GM19397 (cell line): ENCODE measurements around the gene PALLD.

ENCODE experiments used
- ATAC-seq: cut with Tn5 transposase; IDR thresholded peaks from one replicate; pipeline ENCODE4 v1.9.1; 2021; ENCODE audit warnings: mild to moderate bottlenecking, moderate library complexity; ENCODE audit not compliant: unreplicated experiment

PALLD gene

DNA sequence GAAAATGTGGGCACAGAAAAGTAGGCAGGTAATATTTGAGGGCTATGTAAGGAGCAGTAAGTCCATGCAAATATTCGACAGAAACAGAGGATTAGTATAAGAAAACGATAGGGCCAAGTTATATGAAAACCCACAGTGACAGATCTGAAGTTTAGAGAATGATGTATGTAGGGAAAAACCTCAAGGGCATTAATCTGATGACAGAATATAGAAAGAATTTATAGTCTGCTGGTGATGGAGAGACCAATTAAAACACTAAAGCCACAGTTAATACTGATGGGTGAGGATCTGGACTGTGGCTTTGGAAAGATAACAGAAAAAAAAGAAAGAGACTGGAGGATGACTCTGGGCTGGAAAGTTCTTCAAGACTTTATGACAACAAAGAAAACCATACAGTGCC lies 169.7 kb downstream of the PALLD start:
- ATAC-seq, result no peak

GRCh38 chr4:168667376-168667775 lies 170.5 kb downstream of the PALLD start:
- no peak for ATAC-seq

- no peak for ATAC-seq
These were observed 171.1 kb downstream of the PALLD start for GRCh38 chr4:168667921-168668320.

DNA sequence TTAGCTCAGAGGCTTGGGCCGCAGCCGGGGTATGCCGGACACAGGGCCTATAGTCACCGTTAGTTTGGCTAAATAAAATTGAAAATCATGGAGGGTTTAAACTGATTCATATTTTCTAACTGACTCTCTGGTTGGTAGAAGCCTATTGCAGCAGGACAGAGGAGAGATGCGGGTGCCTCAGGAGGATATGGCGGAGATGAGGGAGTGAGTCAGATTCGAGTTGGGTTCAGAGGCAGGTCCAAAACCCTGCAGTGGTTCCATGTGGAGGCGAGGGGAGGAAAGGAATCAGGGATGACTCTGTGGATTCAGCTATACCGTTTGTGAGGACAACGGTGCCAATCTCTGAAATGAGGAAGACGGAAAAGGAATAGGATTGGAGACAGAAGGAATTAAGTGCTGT lies 176.6 kb downstream of the PALLD start:
- no peak for ATAC-seq

DNA sequence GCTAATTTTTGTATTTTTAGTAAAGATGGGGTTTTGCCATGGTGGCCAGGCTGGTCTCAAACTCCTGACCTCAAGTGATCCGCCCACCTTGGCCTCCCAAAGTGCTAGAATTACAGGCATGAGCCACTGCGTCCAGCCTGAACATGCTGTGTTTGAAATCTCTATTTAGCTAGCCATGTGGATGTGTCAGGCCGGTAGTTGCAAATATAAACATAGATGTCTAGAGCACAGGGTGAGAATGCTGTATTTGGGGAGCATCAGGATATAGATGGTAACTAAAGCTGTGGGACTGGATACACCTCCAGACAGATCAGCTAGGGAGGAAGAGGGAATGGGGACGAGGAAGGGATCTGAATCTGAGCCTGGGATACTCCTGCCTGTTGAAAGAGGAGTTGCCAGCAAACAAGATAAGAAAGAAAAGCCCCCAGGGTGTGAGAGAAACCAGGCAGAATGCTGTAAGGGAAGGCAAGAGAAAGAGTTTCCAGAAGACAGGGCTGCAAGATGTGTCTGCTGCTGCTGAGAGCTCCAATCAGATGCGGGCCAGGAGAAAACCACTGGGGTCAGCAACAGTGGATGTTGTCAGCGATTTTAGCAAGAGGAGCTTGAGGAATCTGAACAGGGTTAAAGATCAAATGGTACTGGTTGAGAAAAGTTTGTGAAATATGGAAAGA lies 177.4 kb downstream of the PALLD start:
- no peak for ATAC-seq

GRCh38 chr4:168674866-168675265 lies 178.0 kb downstream of the PALLD start:
- no peak for ATAC-seq

DNA sequence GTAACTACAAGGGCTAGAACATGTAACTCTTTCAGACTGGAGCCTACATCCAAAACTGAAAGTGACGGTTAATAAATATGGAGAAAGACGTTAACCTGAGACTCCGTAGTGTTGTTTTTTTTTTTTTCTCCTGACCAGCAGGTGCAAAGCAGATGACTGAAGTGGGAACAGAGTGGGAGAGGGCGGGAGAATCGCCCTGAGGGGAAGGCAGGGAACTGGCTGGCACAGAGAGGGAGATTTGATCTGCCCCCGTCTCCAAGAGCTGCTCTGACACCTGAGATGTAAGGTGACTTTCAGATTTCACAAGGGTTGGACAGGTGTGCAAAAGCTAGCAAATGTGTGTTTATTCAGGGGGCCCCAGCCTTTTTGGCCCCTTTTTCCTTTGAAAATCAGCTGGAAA lies 180.2 kb downstream of the PALLD start:
- no peak for ATAC-seq

DNA sequence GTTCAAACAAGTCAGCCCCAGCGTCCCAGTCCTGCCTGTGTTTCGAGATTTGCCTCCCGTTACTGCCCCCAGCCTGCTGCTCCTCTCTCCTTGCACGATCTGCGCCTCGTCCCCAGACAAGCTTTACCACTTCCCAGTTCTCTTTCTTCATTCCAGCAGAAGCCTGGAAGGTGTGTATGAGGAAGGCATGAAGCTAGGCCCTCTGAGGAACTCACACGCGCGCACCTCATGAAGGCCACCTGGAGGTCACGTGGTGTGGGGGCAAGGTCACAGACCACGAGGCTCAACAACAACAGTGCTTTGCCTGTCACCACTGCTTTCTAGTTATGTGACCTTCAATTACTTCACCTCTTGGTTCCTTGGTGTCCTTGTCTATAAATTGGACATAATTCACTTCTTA lies 181.0 kb downstream of the PALLD start:
- ATAC-seq, result no peak

- ATAC-seq, result no peak
These were observed 182.0 kb downstream of the PALLD start for GRCh38 chr4:168678751-168679366.

GRCh38 chr4:168679397-168679796 lies 182.5 kb downstream of the PALLD start:
- ATAC-seq, result no peak

DNA sequence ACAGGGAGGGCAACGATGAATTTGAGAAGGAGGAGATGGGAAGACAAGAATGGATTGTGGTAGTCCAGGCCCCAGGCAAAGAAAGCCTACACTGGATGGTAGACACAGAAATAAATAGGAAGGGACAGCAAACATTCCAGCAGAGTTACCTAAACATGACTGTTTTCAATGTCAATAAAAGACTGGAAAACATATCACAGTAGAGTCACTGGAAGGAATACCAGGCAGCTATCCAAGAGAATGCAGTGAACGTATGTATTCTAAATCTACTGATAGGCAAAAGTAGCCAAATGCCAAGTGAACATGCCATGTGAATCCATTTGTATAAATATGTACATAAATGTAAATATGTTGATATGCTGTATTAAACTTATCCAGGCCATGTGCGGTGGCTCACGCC lies 183.0 kb downstream of the PALLD start:
- ATAC-seq, result no peak

DNA sequence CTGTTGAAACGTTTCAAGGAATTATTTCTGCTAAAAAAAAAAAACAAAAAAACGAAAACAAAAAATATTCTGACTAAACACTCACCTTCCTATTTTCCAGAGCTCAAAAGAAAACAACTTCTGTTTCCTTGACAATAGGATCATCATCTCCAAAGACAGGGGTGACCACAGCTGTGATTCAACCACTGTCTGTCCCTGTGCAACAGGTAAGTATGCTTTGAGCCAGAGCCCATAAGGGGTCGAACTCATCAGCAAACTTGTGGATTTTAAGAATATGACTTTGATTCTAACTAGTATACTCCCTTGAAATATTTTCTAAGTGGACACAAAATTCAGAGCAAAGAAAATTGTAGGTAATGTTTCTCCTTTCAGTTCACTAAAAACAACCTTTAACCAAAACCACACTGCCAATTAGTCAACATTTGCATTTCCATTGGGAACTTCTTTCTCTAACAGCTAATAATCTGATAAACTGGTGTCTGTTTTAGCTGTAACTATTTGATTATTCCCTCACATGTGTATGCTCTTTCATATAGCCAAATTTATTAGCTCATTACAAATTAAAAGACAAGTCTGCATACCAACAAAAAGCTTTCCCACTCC lies 186.1 kb downstream of the PALLD start:
- ATAC-seq, result no peak

GRCh38 chr4:168683595-168683994 lies 186.7 kb downstream of the PALLD start:
- no peak for ATAC-seq

DNA sequence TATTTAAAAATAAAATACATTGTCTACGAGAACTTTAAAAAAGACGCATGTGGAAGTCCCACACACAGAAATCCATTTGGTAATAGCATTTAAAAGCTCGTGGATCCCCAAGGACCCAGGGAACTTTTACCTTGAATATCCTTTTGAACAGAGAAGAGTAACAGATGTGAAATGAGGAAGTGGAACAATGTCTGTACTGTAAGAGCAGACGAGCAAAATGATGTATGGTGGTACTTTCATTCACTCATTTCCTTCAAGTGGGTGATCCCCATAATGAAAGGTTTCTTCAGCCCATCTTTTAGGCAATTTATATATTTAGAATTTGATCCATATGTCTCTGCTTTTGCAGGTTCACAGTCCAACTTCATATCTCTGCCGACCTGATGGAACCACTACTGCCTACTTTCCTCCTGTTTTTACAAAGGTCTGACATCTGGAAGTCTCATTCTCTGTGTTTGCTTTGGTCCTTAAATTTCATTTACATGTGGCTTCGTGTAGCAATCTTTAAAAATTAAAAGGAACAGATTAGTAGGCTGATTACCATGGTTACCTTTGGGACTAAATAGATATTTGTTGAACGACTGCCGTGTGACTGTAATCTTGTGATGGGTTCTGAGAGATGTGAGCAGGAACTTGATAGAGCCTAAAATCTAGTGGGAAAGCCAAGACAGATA lies 188.4 kb downstream of the PALLD start:
- peak; percentile 89 for ATAC-seq

GRCh38 chr4:168688584-168688983 lies 191.7 kb downstream of the PALLD start:
- ATAC-seq, result no peak

DNA sequence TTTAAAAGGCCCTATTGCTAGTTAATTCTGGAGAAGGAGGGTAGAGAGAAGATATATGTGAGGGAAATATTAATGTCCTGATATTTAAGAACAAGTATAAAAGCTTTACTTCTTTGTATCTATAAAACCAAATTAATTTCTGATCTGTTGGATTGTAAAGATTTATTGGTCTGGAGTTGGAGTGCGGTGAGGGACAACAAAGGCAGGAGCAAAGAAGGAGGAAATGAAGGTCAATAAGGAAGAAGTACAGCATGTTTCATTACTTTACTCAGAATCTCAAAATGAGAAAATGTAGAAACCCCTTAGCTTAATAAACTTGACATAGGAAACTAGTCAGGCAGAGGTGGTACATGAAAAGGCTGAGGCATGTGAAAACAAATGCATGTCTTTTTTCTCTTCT lies 192.9 kb downstream of the PALLD start:
- ATAC-seq, result no peak

DNA sequence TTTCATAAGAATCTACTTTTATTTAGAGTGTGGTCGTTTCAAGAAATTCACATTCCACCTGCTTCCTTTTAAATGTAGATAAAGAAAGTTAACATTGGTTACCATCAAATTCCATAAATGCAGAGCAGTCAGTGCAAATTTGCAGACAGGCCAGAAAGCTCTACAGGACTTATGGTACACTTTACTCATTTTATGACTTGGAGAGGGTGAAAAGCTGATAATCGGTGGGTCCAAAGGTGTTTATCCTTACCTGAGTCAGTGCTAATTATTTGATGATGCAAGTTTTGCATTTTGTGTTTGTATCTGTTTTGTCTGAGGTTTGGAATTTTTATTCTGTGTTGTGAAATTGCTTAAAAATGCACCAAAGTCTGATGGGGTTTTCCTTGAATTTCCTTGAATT lies 193.3 kb downstream of the PALLD start:
- ATAC-seq, result no peak

DNA sequence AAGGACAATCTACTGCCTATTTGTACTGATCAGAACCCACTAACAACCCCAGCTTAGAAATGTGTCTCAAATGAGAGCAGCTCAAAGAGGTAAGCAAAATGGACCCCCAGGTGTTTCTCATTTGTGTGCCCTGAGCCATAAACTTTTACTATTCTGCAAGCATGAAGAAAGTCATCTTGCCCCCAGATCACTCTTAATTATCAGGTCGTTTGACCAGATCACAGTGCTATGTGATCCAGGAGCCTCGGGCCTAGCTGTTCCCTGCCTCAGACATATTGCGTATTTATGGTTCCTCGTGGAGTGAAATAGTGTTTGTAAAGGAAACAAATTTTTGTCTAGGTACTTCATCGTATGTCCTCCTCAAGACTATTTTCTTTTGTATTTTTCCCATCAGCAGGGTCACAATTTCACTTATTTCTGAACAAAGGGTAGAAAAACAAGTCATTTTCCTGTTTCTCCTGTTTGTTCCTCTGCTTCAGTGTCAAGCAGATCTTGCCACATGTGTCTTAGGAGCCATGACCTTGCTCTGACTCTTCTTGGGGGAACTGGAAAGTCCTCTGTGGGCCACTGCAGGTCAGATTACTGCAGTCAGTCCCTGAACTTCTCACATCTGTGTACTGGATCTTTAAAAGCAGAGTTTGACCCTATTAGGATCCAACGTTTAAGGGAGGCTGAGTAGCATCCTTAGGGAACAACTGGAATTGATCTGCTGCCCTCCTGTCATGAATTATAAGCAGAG lies 194.9 kb downstream of the PALLD start:
- no peak for ATAC-seq

DNA sequence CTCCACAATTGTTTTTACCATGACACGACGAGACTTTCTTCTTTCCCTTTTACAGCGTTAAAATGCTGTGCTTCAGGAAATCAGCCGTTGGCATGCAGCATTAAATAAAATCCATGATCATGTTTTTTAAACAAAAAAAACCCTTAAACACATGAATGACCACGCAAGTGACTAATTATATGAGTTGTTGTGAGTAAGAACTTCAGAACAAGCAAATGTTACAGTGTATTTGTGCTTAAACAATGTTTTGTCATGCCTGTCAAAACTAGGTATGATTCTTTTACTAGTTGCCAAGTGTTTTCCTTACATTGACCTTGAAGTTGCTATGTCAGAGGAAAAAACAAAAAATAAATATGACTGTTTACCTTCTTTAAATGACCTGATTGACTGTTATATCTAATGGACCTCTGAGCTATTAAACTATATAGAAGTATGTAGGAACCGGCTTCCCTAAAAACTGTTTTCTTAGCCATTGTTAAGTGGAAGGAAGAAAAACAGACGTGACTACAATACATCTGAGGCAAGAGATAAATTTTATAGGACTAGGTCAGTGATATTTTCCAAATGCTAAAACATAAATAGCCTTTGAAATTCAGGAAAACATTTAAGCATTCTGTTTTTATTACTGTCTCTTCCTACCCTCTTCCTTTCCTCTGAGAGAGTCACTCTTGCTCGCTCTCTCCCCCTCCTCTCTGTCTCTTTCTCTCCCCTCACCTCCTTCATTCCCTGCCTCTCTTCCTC lies 197.1 kb downstream of the PALLD start:
- ATAC-seq, result no peak

GRCh38 chr4:168694667-168695066 lies 197.8 kb downstream of the PALLD start:
- no peak for ATAC-seq

GRCh38 chr4:168695288-168695687 lies 198.4 kb downstream of the PALLD start:
- no peak for ATAC-seq
